HepG2 (cell line): ENCODE data around the gene PEX11G.

Source experiments
- ZNF543 ChIP-seq: sonication (generic); formaldehyde crosslinking; IDR thresholded peaks from 2 replicates; pipeline ENCODE4 v1.4.0; 2020; ENCODE audit warnings: mild to moderate bottlenecking, missing genetic modification reagents
- ZNF761 ChIP-seq: sonication (generic); formaldehyde crosslinking; conservative IDR thresholded peaks from 2 replicates; pipeline ENCODE4 v1.4.0; 2020; ENCODE audit warnings: mild to moderate bottlenecking, missing genetic modification reagents

DNA sequence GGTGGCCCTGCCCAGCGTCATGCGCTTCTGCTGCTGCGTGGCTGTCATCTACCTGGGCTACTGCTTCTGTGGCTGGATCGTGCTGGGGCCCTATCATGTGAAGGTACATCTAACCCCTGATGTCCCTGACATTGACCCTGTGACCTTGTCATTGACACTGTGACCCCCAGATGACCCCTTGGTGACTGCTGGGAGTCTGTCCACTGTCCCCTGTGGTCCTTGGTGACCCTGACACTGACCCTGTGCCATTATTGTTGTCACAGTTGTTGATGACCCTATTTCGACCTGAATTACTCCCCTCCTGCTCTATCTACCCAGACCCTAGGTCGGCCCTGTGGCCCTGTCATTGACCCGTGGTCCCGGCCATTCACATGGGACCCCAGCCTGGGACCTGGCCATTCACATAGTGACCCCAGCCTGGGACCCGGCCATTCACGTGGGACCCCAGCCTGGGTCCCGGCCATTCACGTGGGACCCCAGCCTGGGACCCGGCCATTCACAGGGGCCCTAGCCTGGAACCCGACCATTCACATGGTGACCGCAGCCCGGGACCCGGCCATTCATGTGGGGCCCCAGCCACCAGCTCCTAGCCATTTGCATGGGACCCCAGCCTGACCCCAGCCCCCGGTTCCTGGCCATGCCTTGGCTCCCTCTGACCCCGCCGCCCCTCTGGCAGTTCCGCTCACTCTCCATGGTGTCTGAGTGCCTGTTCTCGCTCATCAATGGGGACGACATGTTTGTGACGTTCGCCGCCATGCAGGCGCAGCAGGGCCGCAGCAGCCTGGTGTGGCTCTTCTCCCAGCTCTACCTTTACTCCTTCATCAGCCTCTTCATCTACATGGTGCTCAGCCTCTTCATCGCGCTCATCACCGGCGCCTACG is 41.0 kb upstream of the PEX11G start:
- TF ChIP-seq ZNF761 (CRISPR knock-in tag) (no peak), ZNF543 (CRISPR knock-in tag) (no peak)
